ENCODE results near the gene CHIC2. TPM values are rescaled to one million over a fixed set of nuclear protein-coding genes. Genes with fewer than 3 reads are reported as not detected.

CHIC2 gene
- polyA plus RNA-seq, 3 donors, result 23.1 to 83.3 (median 73.4) TPM

DNA sequence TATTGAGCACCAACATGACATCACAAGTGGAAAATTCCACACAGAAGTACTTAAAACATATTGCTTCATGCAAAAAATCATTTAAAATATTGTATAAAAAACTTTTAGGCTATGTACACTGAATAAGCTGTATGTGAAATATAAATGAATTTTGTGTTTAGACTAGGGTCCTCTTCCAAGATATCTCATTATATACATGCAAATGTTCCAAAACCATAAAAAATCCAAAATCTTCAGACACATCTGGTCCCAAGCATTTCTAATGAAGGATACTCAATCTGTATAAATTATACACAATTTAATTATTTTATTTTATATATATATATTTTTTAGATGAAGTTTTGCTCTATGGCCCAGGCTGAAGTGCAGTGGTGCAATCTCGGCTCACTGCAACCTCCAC, 25.5 kb upstream of the CHIC2 start:
- intact Hi-C loops (cut with micrococcal nuclease), result no loop called here
- Histone ChIP-seq H3K4me1 (ENCODE audit: control insufficient read depth in 1 of 2, insufficient read depth in 2 of 2, low read length in 2 of 2) (peaks cover 15 to 17% of the 10 kb centered on the region in 2 donors), H3K4me2 (replicated peaks; ENCODE audit: extremely low read depth, low read length, poor library complexity, severe bottlenecking) (no peak overlapping the region), H3K36me3 (replicated peaks in 1 of 2; ENCODE audit: control insufficient read depth in 1 of 2, insufficient read depth in 2 of 2, low read length in 2 of 2) (no peaks in the 10 kb centered on the region), H3K27ac (ENCODE audit: low read depth in 1 of 2, low read length in 2 of 2) (no peak overlapping the region), H2AFZ (ENCODE audit: insufficient read depth, low read depth, low read length, poor library complexity, severe bottlenecking) (no peak overlapping the region), H3K9ac (ENCODE audit: insufficient read depth, low read length, poor library complexity, severe bottlenecking) (no peak overlapping the region), H3K9me3 (replicated peaks in 1 of 2; ENCODE audit: control insufficient read depth in 1 of 2, insufficient read depth in 1 of 2, low read length in 2 of 2) (peaks cover 0 to 21% of the 10 kb centered on the region in 2 donors), H3K27me3 (ENCODE audit: control insufficient read depth in 2 of 2, insufficient read depth in 2 of 2, low read length in 2 of 2) (peaks cover 42 to 75% of the 10 kb centered on the region in 2 donors), H3K79me2 (ENCODE audit: insufficient read depth, low read length) (no peaks in the 10 kb centered on the region), H4K20me1 (ENCODE audit: insufficient read depth, low read length) (no peaks in the 10 kb centered on the region), H3K4me3 (replicated peaks in 1 of 3; ENCODE audit: low read depth in 2 of 3, low read length in 3 of 3) (no peak overlapping the region)
- Mint-ChIP-seq H3K36me3 (peaks cover 0 to 12% of the 10 kb centered on the region in 2 donors), H3K27me3 (ENCODE audit: low read depth in 3 of 3) (peaks cover 59 to 64% (median 63%) of the 10 kb centered on the region in 3 donors), H3K27ac (no peak overlapping the region), H3K4me3 (no peak overlapping the region), H3K9me3 (peaks cover 0 to 14% (median 4%) of the 10 kb centered on the region in 7 donors), H3K4me1 (peaks cover 28% of the 10 kb centered on the region)
- no CpG with 5 or more reads among the region's 1 CpG for WGBS (ENCODE audit: insufficient coverage)
- DNase-seq, result no peak
- TF ChIP-seq, protein P1, sequence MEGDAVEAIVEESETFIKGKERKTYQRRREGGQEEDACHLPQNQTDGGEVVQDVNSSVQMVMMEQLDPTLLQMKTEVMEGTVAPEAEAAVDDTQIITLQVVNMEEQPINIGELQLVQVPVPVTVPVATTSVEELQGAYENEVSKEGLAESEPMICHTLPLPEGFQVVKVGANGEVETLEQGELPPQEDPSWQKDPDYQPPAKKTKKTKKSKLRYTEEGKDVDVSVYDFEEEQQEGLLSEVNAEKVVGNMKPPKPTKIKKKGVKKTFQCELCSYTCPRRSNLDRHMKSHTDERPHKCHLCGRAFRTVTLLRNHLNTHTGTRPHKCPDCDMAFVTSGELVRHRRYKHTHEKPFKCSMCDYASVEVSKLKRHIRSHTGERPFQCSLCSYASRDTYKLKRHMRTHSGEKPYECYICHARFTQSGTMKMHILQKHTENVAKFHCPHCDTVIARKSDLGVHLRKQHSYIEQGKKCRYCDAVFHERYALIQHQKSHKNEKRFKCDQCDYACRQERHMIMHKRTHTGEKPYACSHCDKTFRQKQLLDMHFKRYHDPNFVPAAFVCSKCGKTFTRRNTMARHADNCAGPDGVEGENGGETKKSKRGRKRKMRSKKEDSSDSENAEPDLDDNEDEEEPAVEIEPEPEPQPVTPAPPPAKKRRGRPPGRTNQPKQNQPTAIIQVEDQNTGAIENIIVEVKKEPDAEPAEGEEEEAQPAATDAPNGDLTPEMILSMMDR (IDR thresholded peaks at IDR 0.05), result no peak

GRCh38 chr4:54085284-54085683, 20.9 kb upstream of the CHIC2 start:
- DNase-seq, result peak in 1 of 3 donors; percentile 24
- Histone ChIP-seq H3K4me3 (replicated peaks in 1 of 3; ENCODE audit: low read depth in 2 of 3, low read length in 3 of 3) (no peak overlapping the region), H3K36me3 (replicated peaks in 1 of 2; ENCODE audit: control insufficient read depth in 1 of 2, insufficient read depth in 2 of 2, low read length in 2 of 2) (no peaks in the 10 kb centered on the region), H3K27ac (ENCODE audit: low read depth in 1 of 2, low read length in 2 of 2) (no peak overlapping the region), H2AFZ (ENCODE audit: insufficient read depth, low read depth, low read length, poor library complexity, severe bottlenecking) (no peak overlapping the region), H3K4me2 (replicated peaks; ENCODE audit: extremely low read depth, low read length, poor library complexity, severe bottlenecking) (no peak overlapping the region), H3K79me2 (ENCODE audit: insufficient read depth, low read length) (no peaks in the 10 kb centered on the region), H3K9ac (ENCODE audit: insufficient read depth, low read length, poor library complexity, severe bottlenecking) (no peak overlapping the region), H3K9me3 (replicated peaks in 1 of 2; ENCODE audit: control insufficient read depth in 1 of 2, insufficient read depth in 1 of 2, low read length in 2 of 2) (no peaks in the 10 kb centered on the region), H4K20me1 (ENCODE audit: insufficient read depth, low read length) (no peaks in the 10 kb centered on the region), H3K27me3 (ENCODE audit: control insufficient read depth in 2 of 2, insufficient read depth in 2 of 2, low read length in 2 of 2) (peaks cover 6 to 29% of the 10 kb centered on the region in 2 donors), H3K4me1 (ENCODE audit: control insufficient read depth in 1 of 2, insufficient read depth in 2 of 2, low read length in 2 of 2) (no peaks in the 10 kb centered on the region)
- intact Hi-C loops (cut with micrococcal nuclease), result no loop called here
- Mint-ChIP-seq H3K27ac (no peak overlapping the region), H3K36me3 (no peaks in the 10 kb centered on the region), H3K27me3 (ENCODE audit: low read depth in 3 of 3) (peaks cover 17 to 19% (median 19%) of the 10 kb centered on the region in 3 donors), H3K4me1 (no peaks in the 10 kb centered on the region), H3K9me3 (peaks cover 0 to 2% (median 0%) of the 10 kb centered on the region in 7 donors), H3K4me3 (no peak overlapping the region)
- 86% methylated on average over 2 of the region's 3 CpGs for WGBS (ENCODE audit: insufficient coverage)
- TF ChIP-seq, protein P1 (IDR thresholded peaks at IDR 0.05), result no peak

Measured in CD14-positive monocyte (primary cell).